ENCODE results near the gene SLC25A33.
"Not testable (repeated sequence)": the region's sequence is repeated elsewhere in the genome, so short reads cannot be mapped to it uniquely, and the experiment has no call there.

The SLC25A33 gene

DNA sequence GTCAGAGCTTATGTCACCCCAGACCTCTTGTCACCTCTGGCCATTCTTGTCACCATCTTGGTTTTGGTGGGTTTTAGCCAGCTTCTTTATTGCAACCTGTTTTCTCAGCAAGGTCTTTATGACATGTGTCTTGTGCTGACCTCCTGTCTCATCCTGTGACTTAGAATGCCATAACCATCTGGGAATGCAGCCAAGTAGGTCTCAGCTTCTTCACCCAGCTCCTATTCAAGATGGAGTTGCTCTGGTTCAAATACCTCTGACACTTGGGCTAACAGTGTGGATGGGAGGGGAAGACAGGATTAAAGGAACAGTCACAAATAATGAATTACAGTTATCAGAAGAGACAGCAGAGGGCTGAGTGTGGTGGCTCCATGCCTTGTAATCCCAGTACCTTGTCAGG is 81.8 kb downstream of the SLC25A33 start:
- DNase-seq (ENCODE audit: low read depth, low spot score) = no peak

DNA sequence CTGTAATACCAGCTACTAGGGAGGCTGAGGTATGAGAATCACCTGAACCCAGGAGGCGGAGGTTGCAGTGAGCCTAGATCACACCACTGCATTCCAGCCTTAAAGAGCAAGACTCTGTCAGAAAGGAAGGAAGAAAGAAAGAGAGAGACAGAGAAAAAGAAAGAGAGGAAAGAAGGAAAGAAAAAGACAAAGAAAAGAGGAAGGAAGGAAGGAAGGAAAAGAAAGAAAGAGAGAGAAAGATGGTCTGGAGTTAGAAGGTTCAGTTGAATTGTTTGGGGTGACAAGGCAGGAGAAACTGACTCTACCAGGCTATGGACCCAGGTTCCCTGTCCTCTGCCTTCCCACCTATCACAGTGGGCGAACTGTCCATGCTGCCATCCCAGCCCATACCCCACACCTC is 84.8 kb downstream of the SLC25A33 start:
- no peak for DNase-seq (ENCODE audit: low read depth, low spot score)

DNA sequence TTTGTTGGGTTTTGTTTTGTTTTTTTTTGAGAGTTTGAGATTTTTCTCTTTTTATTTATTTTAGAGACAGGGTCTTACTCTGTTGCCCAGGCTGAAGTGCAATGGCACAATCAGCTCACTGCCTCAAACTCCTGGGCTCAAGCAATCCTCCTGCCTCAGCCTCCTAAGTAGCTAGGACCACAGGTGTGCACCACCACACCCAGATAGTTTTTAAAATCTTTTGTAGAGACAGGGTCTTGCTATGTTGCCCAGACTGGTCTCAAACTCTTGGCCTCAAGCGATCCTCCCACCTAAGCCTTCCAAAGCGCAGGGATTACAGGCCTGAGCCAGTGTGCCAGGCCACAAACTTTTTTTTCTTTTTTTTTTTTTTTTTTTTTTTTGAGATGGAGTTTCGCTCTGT is 85.8 kb downstream of the SLC25A33 start:
- not testable (repeated sequence) for DNase-seq (ENCODE audit: low read depth, low spot score)

DNA sequence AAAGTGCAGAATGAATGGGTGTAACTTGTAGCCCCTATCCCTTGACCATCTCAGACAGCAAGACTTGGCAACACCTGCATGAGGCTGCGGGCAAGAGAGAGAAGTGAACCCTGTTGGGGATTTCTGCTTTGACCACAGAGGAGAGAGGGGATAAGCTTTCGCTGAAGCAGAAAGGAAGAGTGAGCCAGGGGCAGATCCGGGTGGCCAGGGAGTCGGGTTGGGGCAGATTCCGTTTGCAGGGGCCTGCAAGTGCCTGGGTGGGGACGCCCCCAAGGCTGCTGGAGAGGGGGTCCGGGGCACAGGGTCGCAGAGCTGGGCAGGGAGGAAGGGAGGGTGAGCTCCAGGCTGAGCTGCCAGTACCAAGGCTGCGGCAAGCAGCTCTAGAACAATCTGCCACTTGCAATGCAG is 86.9 kb downstream of the SLC25A33 start:
- no peak for DNase-seq (ENCODE audit: low read depth, low spot score)

DNA sequence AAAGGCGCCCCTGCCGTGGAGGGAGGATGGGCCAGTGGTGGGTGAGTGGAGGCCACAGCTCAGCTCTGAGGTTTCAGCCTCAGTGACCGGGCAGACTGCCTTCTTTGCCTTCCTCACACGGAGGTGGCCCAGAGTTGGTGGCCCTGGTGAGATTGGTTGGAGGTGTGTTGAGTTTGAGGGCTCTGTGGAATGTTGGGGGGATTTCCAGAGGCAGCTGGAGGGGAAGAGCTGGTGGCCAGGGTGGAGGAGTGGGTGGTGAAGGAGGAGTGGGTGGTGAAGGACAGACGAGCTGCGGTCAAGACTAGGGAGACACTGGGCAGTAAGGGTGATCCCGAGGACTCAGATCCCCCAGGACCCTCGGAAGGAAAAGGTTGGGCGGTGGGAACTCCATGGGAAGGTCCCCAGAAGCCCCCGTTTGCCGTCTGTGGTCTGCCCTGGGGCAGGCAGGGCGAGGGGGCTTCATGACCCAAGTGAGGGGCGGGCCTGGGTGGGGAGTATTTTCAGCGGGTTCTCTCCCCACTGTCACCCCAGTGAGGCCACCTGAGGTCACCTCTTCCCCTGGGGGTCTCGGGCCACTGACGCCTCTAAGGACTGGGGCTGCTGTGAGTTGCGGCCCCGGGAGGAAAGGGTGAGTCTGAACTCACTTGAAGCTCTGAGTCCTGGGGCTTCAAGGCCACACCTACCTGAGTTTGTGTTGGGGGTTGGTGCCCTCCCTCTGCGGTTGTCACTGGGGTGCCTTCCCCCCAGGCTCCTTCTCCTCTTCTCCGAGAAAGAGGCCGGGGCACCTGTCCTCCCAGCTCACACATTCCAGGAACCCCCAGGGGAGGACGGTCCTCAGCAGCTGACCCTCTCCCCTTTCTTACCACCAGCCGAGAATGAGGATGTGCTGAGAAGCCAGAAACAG is 89.5 kb downstream of the SLC25A33 start:
- DNase-seq (ENCODE audit: low read depth, low spot score) = no peak

DNA sequence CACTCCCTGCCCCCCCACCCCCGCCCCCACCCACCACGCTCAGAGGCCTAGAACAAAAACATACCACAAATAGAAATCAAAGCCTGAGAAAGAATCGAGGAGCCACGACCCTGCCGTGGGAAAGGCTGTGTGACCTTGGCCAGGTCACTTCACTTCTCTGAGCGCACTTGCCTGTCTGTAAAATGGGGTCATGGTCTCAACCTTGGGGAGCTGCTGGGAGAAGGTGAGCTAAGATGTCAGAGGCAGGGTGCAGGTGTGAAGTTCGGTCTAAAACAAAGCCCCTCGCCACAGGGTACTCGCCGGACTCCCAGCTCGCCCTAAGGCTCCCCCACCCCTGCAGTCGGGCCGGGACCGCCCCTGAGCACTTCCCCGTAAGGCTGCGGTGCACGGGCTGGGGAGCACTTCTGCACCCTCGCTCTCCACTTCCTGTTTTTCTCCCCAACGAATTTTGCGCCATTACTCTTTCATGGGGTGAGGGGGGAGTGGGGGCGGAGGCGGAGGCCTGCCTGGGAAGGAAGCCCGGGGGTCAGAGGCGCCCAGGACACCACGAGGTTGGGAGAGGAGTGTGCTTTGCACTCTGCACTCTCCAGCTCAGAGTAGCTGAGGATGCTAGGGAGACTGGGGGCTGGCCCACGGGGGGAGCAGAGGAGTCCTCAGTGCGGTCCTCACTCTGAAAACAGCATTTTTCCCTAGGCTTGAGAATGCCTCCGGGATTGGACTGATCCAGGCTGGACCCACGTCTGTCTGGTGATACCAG is 90.4 kb downstream of the SLC25A33 start:
- no peak for DNase-seq (ENCODE audit: low read depth, low spot score)

DNA sequence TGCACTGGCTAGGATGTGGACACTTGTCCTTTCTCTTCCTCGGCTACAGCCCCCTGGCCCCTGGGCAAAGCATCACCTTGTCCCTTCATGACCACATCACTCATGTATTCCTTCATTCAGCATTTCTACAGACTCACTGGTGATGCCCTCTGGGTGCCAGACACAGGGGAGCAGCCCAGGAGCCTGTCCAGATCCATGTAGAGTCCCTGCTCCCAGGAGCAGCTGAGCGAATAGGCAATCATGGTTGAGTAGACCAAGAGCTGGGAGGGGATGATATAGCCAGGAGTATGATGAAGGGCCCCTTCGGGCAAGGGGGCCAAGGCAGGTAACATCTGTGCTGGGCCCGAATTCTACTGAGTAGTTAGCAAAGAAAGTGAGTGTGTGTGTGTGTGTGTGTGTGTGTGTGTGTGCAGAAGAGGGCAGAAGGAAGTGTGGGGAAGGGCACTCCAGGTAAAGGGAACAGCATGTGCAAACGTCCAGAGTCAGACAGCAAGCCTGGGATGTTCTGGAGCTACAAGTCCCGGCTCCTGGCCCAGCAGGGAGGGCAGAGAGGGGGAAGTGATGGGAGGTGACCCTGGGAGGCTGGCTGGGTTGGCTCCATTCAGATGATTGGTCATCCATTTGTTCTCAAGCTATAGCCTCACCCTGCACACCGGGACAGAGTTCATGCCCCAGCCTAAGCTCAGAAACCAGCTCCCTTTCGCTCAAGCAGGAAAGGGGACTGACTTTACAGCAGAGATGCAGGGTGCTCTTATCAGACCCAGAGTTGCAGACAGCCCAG is 91.3 kb downstream of the SLC25A33 start:
- no peak for DNase-seq (ENCODE audit: low read depth, low spot score)

DNA sequence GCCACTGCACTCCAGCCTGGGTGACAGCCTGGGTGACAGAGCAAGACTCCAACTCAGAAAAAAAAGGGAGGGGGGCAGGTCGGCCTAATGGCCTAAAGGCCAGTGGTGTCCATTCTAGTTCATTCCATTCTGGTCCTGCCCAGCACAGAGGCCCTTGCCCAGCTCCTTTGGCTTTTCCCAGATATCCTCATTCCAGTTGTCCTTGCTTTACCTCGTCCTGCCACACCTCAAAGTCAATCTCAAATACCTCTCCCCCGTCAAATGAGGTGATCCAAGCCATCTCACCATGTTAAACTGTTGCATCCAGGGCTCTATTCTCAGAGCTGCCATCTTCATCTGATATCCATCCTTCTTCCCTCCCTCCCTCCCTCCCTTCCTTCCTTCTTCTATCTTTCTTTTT is 92.3 kb downstream of the SLC25A33 start:
- DNase-seq (ENCODE audit: low read depth, low spot score) = no peak

DNA sequence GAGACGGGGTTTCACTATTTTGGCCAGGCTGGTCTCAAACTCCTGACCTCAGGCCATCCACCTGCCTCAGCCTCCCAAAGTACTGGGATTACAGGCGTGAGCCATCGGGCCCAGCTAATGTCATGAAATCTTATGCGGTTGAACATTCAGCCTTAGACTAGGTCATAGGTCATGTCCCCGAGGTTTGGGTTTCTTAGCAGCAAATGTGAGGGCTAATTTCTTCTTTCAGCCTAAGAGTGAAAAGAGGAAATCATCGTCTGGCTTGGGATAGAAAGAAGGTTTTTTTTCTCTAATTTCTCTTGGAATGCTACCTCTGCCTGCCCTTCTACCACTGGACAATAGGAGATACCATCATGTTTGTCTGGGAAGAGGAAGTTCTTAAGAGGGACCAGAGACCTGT is 94.2 kb downstream of the SLC25A33 start:
- DNase-seq (ENCODE audit: low read depth, low spot score) = no peak

DNA sequence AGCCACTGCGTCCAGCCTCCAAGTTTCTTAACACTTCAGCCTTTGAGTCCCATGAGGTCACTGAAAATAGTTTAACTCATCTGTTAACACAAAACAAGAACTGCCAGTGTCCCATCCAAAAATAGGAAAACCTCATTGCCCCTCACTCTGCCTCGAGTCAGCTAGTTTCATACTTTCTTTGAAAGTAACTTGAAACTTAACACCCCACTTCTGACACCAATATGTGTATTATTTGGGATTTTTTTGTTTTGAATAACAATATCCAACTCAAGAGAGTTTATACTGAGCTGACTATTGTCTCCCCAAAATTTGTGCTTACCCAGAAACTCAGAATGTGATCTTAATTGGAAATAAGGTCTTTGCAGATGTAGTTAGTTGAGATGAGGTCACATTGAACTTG is 95.3 kb downstream of the SLC25A33 start:
- DNase-seq (ENCODE audit: low read depth, low spot score) = no peak

All from activated naive CD8-positive, alpha-beta T cell treated with anti-CD3 and anti-CD28 coated beads, Interleukin-2, amount 50 U/mL, for 16 hours (primary cell).